Loucy (cell line): ENCODE measurements around the gene ITPKB.

ENCODE experiments used
- H2AFZ ChIP-seq: fragments of 200-600 bp; sonication (generic); 2 replicates; pipeline ENCODE4 v1.6.0; 2016; ENCODE audit warnings: antibody characterized with exemption, mild to moderate bottlenecking, low read length, moderate library complexity
- H3F3A ChIP-seq: fragments of 200-600 bp; 2 replicates; pipeline ENCODE4 v1.6.0; 2016; ENCODE audit warnings: antibody characterized with exemption, low read depth, mild to moderate bottlenecking
- H3K27me3 ChIP-seq: fragments of 200-600 bp; sonication (generic); 2 replicates; pipeline ENCODE4 v1.6.1; 2014; ENCODE audit warnings: low read length, mild to moderate bottlenecking; ENCODE audit not compliant: insufficient read depth, poor library complexity, severe bottlenecking
- H3K36me3 ChIP-seq: fragments of 200-600 bp; sonication (generic); 2 replicates; pipeline ENCODE4 v1.6.1; 2016; ENCODE audit warnings: low read length; ENCODE audit not compliant: insufficient read depth
- H3K4me1 ChIP-seq: fragments of 200-600 bp; sonication (generic); 2 replicates; pipeline ENCODE4 v1.5.1; 2014; ENCODE audit warnings: low read length, mild to moderate bottlenecking; ENCODE audit not compliant: insufficient read depth, poor library complexity, severe bottlenecking
- H3K4me2 ChIP-seq: fragments of 200-600 bp; sonication (generic); 2 replicates; pipeline ENCODE4 v1.6.0; 2014; ENCODE audit warnings: antibody characterized with exemption, low read length, low read depth, mild to moderate bottlenecking; ENCODE audit not compliant: poor library complexity, severe bottlenecking
- H3K4me3 ChIP-seq: fragments of 200-600 bp; sonication (generic); 2 replicates; pipeline ENCODE4 v1.5.1; 2014; ENCODE audit warnings: low read length, mild to moderate bottlenecking, mixed read lengths; ENCODE audit not compliant: poor library complexity, severe bottlenecking
- H3K79me2 ChIP-seq: fragments of 200-600 bp; sonication (generic); 2 replicates; pipeline ENCODE4 v1.6.1; 2014; ENCODE audit warnings: low read length; ENCODE audit not compliant: insufficient read depth
- H3K9ac ChIP-seq: fragments of 200-600 bp; sonication (generic); 2 replicates; pipeline ENCODE4 v1.6.0; 2014; ENCODE audit warnings: mild to moderate bottlenecking, low read depth, low read length, moderate library complexity; ENCODE audit not compliant: poor library complexity, severe bottlenecking
- H3K9me2 ChIP-seq: fragments of 200-600 bp; sonication (generic); replicated peaks from 2 replicates; pipeline ENCODE4 v1.6.1; 2016; ENCODE audit warnings: low read depth, low read length, mixed read lengths
- H3K9me3 ChIP-seq: fragments of 200-600 bp; sonication (generic); 2 replicates; pipeline ENCODE4 v1.6.1; 2014; ENCODE audit warnings: mild to moderate bottlenecking, antibody characterized with exemption, low read length, low read depth; ENCODE audit not compliant: insufficient read depth
- H4K20me1 ChIP-seq: fragments of 200-600 bp; sonication (generic); 2 replicates; pipeline ENCODE4 v1.6.0; 2014; ENCODE audit warnings: antibody characterized with exemption, low read length, mild to moderate bottlenecking; ENCODE audit not compliant: insufficient read depth, poor library complexity, severe bottlenecking
- EZH2phosphoT487 ChIP-seq: fragments of 200-600 bp; IDR thresholded peaks from 2 replicates; pipeline ENCODE4 v1.6.1; 2018; ENCODE audit warnings: antibody characterized with exemption, mild to moderate bottlenecking, moderate library complexity, borderline replicate concordance
- TF ChIP-seq, protein P1 (sequence below): fragments of 200-600 bp; sonication (generic); conservative IDR thresholded peaks from 2 replicates; pipeline ENCODE4 v1.5.1; 2014; ENCODE audit warnings: mild to moderate bottlenecking, antibody characterized with exemption, low read length

ITPKB gene

DNA sequence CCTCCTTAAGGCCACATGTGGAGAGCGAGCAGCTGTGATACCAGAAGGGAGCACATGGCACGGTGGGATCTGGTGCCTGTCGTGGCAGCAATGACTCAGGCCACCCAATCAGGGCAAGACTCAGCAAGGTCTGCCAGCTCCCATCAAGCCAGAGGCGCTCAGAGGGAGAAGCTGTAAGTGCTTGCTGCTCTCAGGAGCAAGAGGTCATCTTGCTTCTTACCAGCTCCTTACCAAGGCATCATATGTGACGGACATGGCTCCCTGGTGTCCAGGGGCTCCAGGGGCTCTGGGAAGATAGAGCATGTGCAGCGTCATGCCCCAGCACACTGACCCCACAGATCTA is 72.9 kb downstream of the ITPKB start:
- Histone ChIP-seq H3K4me3 (no peak overlapping the region), H3F3A (0 out of 2 replicates have a peak, but pooled peaks cover 3% of the 10 kb centered on the region), H3K9ac (no peak overlapping the region), H3K4me2 (no peak overlapping the region), H3K9me3 (no peaks in the 10 kb centered on the region), H3K9me2 (no peaks in the 10 kb centered on the region), H3K79me2 (peaks cover 92% of the 10 kb centered on the region), H2AFZ (no peak overlapping the region), H3K27me3 (no peaks in the 10 kb centered on the region), H3K4me1 (peaks cover 44% of the 10 kb centered on the region), H4K20me1 (peaks cover 14% of the 10 kb centered on the region), H3K36me3 (peaks cover 4% of the 10 kb centered on the region; the same call in 1 of the 2 replicates)
- TF ChIP-seq EZH2phosphoT487, result no peak
- TF ChIP-seq, protein P1, sequence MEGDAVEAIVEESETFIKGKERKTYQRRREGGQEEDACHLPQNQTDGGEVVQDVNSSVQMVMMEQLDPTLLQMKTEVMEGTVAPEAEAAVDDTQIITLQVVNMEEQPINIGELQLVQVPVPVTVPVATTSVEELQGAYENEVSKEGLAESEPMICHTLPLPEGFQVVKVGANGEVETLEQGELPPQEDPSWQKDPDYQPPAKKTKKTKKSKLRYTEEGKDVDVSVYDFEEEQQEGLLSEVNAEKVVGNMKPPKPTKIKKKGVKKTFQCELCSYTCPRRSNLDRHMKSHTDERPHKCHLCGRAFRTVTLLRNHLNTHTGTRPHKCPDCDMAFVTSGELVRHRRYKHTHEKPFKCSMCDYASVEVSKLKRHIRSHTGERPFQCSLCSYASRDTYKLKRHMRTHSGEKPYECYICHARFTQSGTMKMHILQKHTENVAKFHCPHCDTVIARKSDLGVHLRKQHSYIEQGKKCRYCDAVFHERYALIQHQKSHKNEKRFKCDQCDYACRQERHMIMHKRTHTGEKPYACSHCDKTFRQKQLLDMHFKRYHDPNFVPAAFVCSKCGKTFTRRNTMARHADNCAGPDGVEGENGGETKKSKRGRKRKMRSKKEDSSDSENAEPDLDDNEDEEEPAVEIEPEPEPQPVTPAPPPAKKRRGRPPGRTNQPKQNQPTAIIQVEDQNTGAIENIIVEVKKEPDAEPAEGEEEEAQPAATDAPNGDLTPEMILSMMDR, result no peak

DNA sequence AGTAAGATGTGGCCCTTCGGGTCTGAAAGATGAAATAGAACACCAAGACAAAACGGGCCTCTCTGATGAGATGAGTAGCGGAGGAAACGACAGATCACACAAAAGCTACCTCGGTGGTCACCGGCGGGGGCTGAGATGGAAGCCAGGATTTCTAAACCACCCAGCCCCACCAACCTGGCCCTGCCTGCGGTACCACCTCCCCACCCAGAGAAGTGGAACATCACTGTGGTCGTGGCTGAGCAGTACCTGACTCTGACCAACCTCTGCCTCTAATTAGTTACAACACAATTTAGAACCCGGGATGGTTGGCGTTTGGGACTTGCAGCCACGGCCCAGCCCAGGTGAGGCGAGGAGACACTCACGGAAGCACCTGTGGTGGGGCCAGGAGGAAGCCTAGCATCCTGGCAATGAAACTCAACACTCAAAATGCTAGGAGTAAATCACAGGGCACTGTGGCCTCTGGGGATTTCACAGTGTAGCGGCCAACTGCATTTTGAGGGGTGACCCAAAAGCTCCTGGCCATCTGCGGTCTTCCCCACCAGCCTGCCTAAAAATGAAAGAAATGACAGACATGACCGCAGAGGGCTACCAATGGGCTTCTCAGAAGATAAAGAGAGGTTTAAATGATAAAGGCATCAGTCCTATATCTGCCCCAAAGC is 73.4 kb downstream of the ITPKB start:
- H3K9me3 ChIP-seq, result no peaks in the 10 kb centered on the region
- no peak overlapping the region for H3K9ac ChIP-seq
- 0 out of 2 replicates have a peak, but pooled peaks cover 3% of the 10 kb centered on the region for H3F3A ChIP-seq
- no peak overlapping the region for H3K4me3 ChIP-seq
- no peaks in the 10 kb centered on the region for H3K9me2 ChIP-seq
- peaks cover 92% of the 10 kb centered on the region for H3K79me2 ChIP-seq
- TF ChIP-seq, protein P1, result no peak
- TF ChIP-seq EZH2phosphoT487, result no peak
- no peaks in the 10 kb centered on the region for H3K27me3 ChIP-seq
- H3K36me3 ChIP-seq, result no peaks in the 10 kb centered on the region; the same call in 1 of the 2 replicates
- no peak overlapping the region for H2AFZ ChIP-seq
- H3K4me1 ChIP-seq, result peaks cover 46% of the 10 kb centered on the region
- no peak overlapping the region for H3K4me2 ChIP-seq
- peaks cover 14% of the 10 kb centered on the region for H4K20me1 ChIP-seq

DNA sequence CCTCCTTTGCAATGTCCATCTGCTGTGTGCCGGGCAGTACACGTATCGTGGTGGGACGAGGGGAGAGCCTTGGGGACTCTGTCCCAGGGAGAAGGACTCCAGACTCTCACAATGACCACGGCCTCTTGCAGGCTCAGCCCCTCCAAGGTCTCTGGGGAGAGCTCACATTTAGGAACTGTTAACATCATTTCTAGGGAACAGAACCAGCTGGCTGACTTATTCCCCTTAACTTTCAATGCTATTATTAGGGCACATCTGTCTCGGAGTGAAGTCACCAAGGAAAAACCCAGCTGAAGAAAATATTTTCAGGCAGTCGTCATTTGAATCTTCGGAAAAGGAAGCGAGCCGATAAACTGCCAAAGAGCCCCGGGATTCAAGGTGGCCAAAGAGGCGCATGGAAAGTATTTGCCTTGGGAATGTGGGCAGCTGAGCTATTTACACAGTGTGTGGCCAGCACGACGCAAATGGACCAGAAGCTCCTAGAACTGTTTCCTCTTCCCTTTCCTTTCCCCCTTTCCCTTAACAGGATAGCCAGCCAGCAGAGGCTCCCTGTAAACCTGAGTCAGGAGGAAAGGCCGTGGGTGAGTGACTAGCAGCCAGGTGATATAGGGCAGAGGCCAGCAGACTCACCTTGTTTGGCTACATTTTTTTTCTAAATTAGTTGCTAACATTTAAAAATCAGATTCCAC is 74.5 kb downstream of the ITPKB start:
- H3K36me3 ChIP-seq, result no peaks in the 10 kb centered on the region; the same call in 1 of the 2 replicates
- peaks cover 83% of the 10 kb centered on the region for H3K79me2 ChIP-seq
- H4K20me1 ChIP-seq, result peaks cover 14% of the 10 kb centered on the region
- no peak overlapping the region for H3K4me3 ChIP-seq
- TF ChIP-seq, protein P1, result no peak
- TF ChIP-seq EZH2phosphoT487, result no peak
- peaks cover 57% of the 10 kb centered on the region for H3K4me1 ChIP-seq
- H3K9me2 ChIP-seq, result no peaks in the 10 kb centered on the region
- no peak overlapping the region for H3K4me2 ChIP-seq
- no peaks in the 10 kb centered on the region for H3K27me3 ChIP-seq
- no peak overlapping the region for H3K9ac ChIP-seq
- 0 out of 2 replicates have a peak, but pooled peaks cover 3% of the 10 kb centered on the region for H3F3A ChIP-seq
- no peak overlapping the region for H2AFZ ChIP-seq
- no peaks in the 10 kb centered on the region for H3K9me3 ChIP-seq
